ENCODE results near the gene FBRS.

DNA sequence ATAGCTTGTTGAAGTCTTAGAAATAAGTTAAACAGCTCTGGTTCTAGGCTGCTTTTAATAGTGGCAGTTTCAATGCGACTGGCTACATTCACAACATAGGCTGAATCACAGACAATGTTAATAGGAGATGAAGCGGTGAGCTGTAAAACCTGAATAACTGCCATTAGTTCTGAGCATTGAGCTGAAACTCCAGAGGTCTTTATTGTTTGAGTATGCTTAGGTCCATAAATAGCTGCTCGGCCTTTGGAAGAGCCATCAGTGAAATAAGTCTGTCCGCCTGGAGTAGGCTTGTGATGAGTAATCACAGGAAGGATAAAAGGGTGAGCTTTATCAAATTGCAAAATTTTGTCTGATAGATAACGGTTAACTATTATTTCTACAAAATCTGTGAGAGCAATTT, 38.6 kb upstream of the FBRS start:
- TF ChIP-seq, protein P1, sequence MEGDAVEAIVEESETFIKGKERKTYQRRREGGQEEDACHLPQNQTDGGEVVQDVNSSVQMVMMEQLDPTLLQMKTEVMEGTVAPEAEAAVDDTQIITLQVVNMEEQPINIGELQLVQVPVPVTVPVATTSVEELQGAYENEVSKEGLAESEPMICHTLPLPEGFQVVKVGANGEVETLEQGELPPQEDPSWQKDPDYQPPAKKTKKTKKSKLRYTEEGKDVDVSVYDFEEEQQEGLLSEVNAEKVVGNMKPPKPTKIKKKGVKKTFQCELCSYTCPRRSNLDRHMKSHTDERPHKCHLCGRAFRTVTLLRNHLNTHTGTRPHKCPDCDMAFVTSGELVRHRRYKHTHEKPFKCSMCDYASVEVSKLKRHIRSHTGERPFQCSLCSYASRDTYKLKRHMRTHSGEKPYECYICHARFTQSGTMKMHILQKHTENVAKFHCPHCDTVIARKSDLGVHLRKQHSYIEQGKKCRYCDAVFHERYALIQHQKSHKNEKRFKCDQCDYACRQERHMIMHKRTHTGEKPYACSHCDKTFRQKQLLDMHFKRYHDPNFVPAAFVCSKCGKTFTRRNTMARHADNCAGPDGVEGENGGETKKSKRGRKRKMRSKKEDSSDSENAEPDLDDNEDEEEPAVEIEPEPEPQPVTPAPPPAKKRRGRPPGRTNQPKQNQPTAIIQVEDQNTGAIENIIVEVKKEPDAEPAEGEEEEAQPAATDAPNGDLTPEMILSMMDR (IDR thresholded peaks at IDR 0.05): no peak
- TF ChIP-seq POLR2AphosphoS5 (IDR thresholded peaks at IDR 0.05; ENCODE audit: insufficient read depth in 1 of 2, low read depth in 1 of 2): no peak
